Activated T-cell treated with anti-CD3 and anti-CD28 coated beads, Interleukin-2, amount 50 U/mL, for 1 hour (primary cell): ENCODE measurements around the gene ADCY2.

ENCODE experiments used
- DNase-seq: peaks from one replicate; pipeline ENCODE4 v3.0.0-alpha.2; 2020

ADCY2 gene

GRCh38 chr5:7446913-7447312 is 51.0 kb downstream of the ADCY2 start:
- DNase-seq = no peak

- DNase-seq = no peak
Observed at GRCh38 chr5:7453947-7454346, 58.0 kb downstream of the ADCY2 start.

- DNase-seq = no peak
Observed at GRCh38 chr5:7456206-7456605, 60.3 kb downstream of the ADCY2 start.

- no peak for DNase-seq
Observed at GRCh38 chr5:7461371-7461770, 65.4 kb downstream of the ADCY2 start.

- no peak for DNase-seq
Observed at GRCh38 chr5:7462758-7463157, 66.8 kb downstream of the ADCY2 start.

- no peak for DNase-seq
Observed at GRCh38 chr5:7464182-7464581, 68.2 kb downstream of the ADCY2 start.

GRCh38 chr5:7467179-7467578 is 71.2 kb downstream of the ADCY2 start:
- no peak for DNase-seq

GRCh38 chr5:7468742-7469141 is 72.8 kb downstream of the ADCY2 start:
- DNase-seq = no peak

GRCh38 chr5:7471710-7472109 is 75.8 kb downstream of the ADCY2 start:
- no peak for DNase-seq

- DNase-seq = no peak
Observed at GRCh38 chr5:7473115-7473514, 77.2 kb downstream of the ADCY2 start.

GRCh38 chr5:7473668-7474215 is 77.8 kb downstream of the ADCY2 start:
- DNase-seq = no peak

GRCh38 chr5:7474821-7475403 is 79.0 kb downstream of the ADCY2 start:
- DNase-seq = no peak

GRCh38 chr5:7478459-7478858 is 82.5 kb downstream of the ADCY2 start:
- no peak for DNase-seq

- no peak for DNase-seq
Observed at GRCh38 chr5:7488734-7489133, 92.8 kb downstream of the ADCY2 start.

GRCh38 chr5:7492371-7492770 is 96.4 kb downstream of the ADCY2 start:
- DNase-seq = no peak

GRCh38 chr5:7493081-7493480 is 97.1 kb downstream of the ADCY2 start:
- DNase-seq = no peak

GRCh38 chr5:7493622-7494021 is 97.7 kb downstream of the ADCY2 start:
- DNase-seq = no peak

GRCh38 chr5:7494481-7495130 is 98.7 kb downstream of the ADCY2 start:
- no peak for DNase-seq

- no peak for DNase-seq
Observed at GRCh38 chr5:7495131-7495517, 99.2 kb downstream of the ADCY2 start.

- DNase-seq = no peak
Observed at GRCh38 chr5:7500256-7500655, 104.3 kb downstream of the ADCY2 start.

GRCh38 chr5:7501061-7501460 is 105.1 kb downstream of the ADCY2 start:
- no peak for DNase-seq

- no peak for DNase-seq
Observed at GRCh38 chr5:7503564-7503963, 107.6 kb downstream of the ADCY2 start.

- DNase-seq = no peak
Observed at GRCh38 chr5:7515284-7515914, 119.5 kb downstream of the ADCY2 start.

- no peak for DNase-seq
Observed at GRCh38 chr5:7516253-7516652, 120.3 kb downstream of the ADCY2 start.
